NCI-H345 treated with DMSO at 0.1 percent for 48 hours (cell line): ENCODE results near the gene TENM4.
A peak's percentile ranks its signal among the peaks of the same experiment; 100 is the strongest.

ENCODE experiments used
- DNase-seq: peaks from one replicate; lab custom pipeline; 2025; ENCODE audit not compliant: unreplicated experiment; lab: John Stamatoyannopoulos, UW

The TENM4 gene

GRCh38 chr11:78690352-78690987 is 750.4 kb downstream of the TENM4 start:
- DNase-seq: no peak

- no peak for DNase-seq
Observed at GRCh38 chr11:78689585-78690153, 751.2 kb downstream of the TENM4 start.

- DNase-seq: no peak
Observed at GRCh38 chr11:78689101-78689500, 751.7 kb downstream of the TENM4 start.

GRCh38 chr11:78688460-78688859 is 752.4 kb downstream of the TENM4 start:
- no peak for DNase-seq

GRCh38 chr11:78685156-78685555 is 755.7 kb downstream of the TENM4 start:
- no peak for DNase-seq

- DNase-seq: no peak
Observed at GRCh38 chr11:78684377-78684776, 756.5 kb downstream of the TENM4 start.

GRCh38 chr11:78683774-78684173 is 757.1 kb downstream of the TENM4 start:
- DNase-seq: no peak

GRCh38 chr11:78676026-78676557 is 764.7 kb downstream of the TENM4 start:
- DNase-seq: no peak

- DNase-seq: no peak
Observed at GRCh38 chr11:78672850-78673620, 767.8 kb downstream of the TENM4 start.

- DNase-seq: no peak
Observed at GRCh38 chr11:78669249-78669648, 771.6 kb downstream of the TENM4 start.

GRCh38 chr11:78667461-78667860 is 773.4 kb downstream of the TENM4 start:
- DNase-seq: no peak

GRCh38 chr11:78666675-78667160 is 774.1 kb downstream of the TENM4 start:
- DNase-seq: no peak

- no peak for DNase-seq
Observed at GRCh38 chr11:78664636-78665035, 776.2 kb downstream of the TENM4 start.

GRCh38 chr11:78662811-78663210 is 778.0 kb downstream of the TENM4 start:
- DNase-seq: no peak

- DNase-seq: no peak
Observed at GRCh38 chr11:78660471-78660870, 780.4 kb downstream of the TENM4 start.

GRCh38 chr11:78659326-78660270 is 781.2 kb downstream of the TENM4 start:
- peak; percentile 12 for DNase-seq

- DNase-seq: no peak
Observed at GRCh38 chr11:78657968-78658839, 782.6 kb downstream of the TENM4 start.

- no peak for DNase-seq
Observed at GRCh38 chr11:78657441-78657840, 783.4 kb downstream of the TENM4 start.

GRCh38 chr11:78656984-78657383 is 783.8 kb downstream of the TENM4 start:
- no peak for DNase-seq

GRCh38 chr11:78656327-78656726 is 784.5 kb downstream of the TENM4 start:
- DNase-seq: no peak
